Esophagus squamous epithelium (tissue), 5 donors: ENCODE measurements around the gene CTSH. TPM values are rescaled to one million over a fixed set of nuclear protein-coding genes. Genes with fewer than 3 reads are reported as not detected.

ENCODE experiments used
- DNase-seq: peaks from one replicate; lab custom pipeline; 2025; lab: John Stamatoyannopoulos, UW
- H3K27ac ChIP-seq, 4 donors: fragments of 200-600 bp; sonication (generic); one replicate each; pipeline ENCODE4 v1.5.1; 2016 to 2019; ENCODE audit warnings: mild to moderate bottlenecking in 1 of 4
- H3K27me3 ChIP-seq, 4 donors: fragments of 200-600 bp; sonication (generic); 1 replicate in 3 of 4; 2 replicates in 1 of 4; pipeline versions ENCODE4 v1.5.1 to v1.6.0; 2017 to 2021; ENCODE audit warnings: antibody characterized with exemption in 1 of 4
- H3K36me3 ChIP-seq, 3 donors: fragments of 200-600 bp; sonication (generic); one replicate each; pipeline ENCODE4 v1.5.1; 2016 to 2019
- H3K4me1 ChIP-seq, 3 donors: fragments of 200-600 bp; sonication (generic); one replicate each; pipeline ENCODE4 v1.5.1; 2017 to 2019
- H3K4me3 ChIP-seq, 4 donors: fragments of 200-600 bp; sonication (generic); 1 replicate in 3 of 4; 2 replicates in 1 of 4; pipeline ENCODE4 v1.5.1; 2016 to 2019; ENCODE audit warnings: mild to moderate bottlenecking in 2 of 4, moderate library complexity in 1 of 4
- H3K9me3 ChIP-seq, 3 donors: fragments of 200-600 bp; sonication (generic); one replicate each; pipeline ENCODE4 v1.5.1; 2016 to 2019
- CTCF ChIP-seq, 6 experiments: fragments of 450-650 bp in 4 of 6; fragments of 200-600 bp in 2 of 6; sonication (generic) in 2 of 6; IDR thresholded peaks; one replicate each; pipeline ENCODE4 v1.5.1; 2016 to 2019; ENCODE audit warnings: antibody characterized with exemption in 6 of 6, mild to moderate bottlenecking in 4 of 6, moderate library complexity in 4 of 6
- POLR2A ChIP-seq, 4 donors: fragments of 450-650 bp; IDR thresholded peaks; one replicate each; pipeline ENCODE4 v1.6.1; 2017; ENCODE audit warnings: antibody characterized with exemption in 4 of 4, mild to moderate bottlenecking in 4 of 4, moderate library complexity in 3 of 4
- WGBS, 2 donors: methylation state at CpG; one replicate each; pipeline ENCODE4 v1.1.5; 2018; 5-methylcytosine and 5-hydroxymethylcytosine counted together
- intact Hi-C: fragments of 100-400 bp; cut with DNase I; formaldehyde crosslinking; loops from one replicate; pipeline ENCODE4 v1.15.0; 2022
- total RNA-seq, 4 donors: library from RNA; depleted of rRNA; stranded (reverse); fragments of >200 nt; gene quantifications; one replicate each; pipeline ENCODE4 v1.1.0, GENCODE V29; 2016
- donor health status: DM: yes; HTN: yes; CAD: no.

CTSH gene
- total RNA-seq, 4 donors from 2014 or later, result 19.7 to 115 (median 69.6) TPM

- DNase-seq, result no peak
- Histone ChIP-seq H3K27ac (no peak overlapping the region), H3K4me3 (no peak overlapping the region), H3K27me3 (no peaks in the 10 kb centered on the region), H3K4me1 (peaks cover 0 to 6% (median 0%) of the 10 kb centered on the region in 3 donors), H3K9me3 (no peaks in the 10 kb centered on the region), H3K36me3 (no peaks in the 10 kb centered on the region)
- no peak for TF ChIP-seq CTCF (IDR thresholded peaks at IDR 0.05)
- no peak for TF ChIP-seq POLR2A (IDR thresholded peaks at IDR 0.05)
- 71 to 82% methylated on average over 5 of the region's 5 CpGs for WGBS, 2 donors
- intact Hi-C loops, result no loop called here
These were observed 23.9 kb upstream of the CTSH start for GRCh38 chr15:78968539-78969271.

DNA sequence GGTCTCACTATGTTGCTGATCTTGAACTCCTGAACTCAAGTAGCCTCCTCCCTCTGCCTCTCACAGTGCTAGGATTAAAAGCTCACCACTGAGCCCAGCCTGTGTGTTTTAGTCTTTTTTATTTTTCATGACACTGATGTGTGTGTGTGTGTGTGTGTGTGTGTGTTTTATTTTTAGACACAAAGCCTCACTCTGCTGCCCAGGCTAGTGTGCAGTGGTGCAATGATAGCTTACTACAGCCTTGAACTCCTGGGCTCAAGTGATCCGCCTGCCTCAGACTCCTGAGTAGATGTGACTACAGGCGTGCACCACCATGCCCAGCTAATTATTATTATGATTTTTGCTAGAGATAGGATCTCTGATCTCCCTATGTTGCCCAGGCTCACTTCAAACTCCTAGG lies 23.3 kb upstream of the CTSH start:
- Histone ChIP-seq H3K9me3 (no peaks in the 10 kb centered on the region), H3K36me3 (no peaks in the 10 kb centered on the region), H3K4me3 (no peak overlapping the region), H3K4me1 (peaks cover 0 to 6% (median 0%) of the 10 kb centered on the region in 3 donors), H3K27ac (no peak overlapping the region), H3K27me3 (no peaks in the 10 kb centered on the region)
- no peak for DNase-seq
- 74 to 95% methylated on average over 2 of the region's 2 CpGs for WGBS, 2 donors
- intact Hi-C loops, result no loop called here
- TF ChIP-seq POLR2A (IDR thresholded peaks at IDR 0.05), result no peak
- no peak for TF ChIP-seq CTCF (IDR thresholded peaks at IDR 0.05)

GRCh38 chr15:78960308-78960707 lies 15.5 kb upstream of the CTSH start:
- intact Hi-C loops, result no loop called here
- Histone ChIP-seq H3K36me3 (no peaks in the 10 kb centered on the region), H3K4me3 (no peak overlapping the region)

DNA sequence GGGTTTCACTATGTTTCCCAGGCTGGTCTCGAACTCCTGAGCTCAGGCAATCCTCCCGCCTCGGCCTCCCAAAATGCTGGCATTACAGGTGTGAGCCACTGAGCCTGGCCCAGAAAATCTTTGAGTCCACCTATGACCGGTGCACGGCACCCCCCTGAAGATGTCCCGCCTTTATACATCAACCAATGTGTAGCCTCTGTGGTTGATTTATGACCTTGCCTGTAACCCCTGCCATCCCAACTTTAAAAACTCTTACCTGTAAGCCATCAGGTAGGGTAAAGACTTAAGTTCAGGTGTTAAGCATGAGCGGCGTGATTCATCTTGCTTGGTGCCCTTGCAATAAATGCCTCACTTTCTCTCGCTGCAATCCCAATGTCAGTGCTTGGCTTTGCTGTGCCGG lies 14.5 kb upstream of the CTSH start:
- Histone ChIP-seq H3K27me3 (no peaks in the 10 kb centered on the region), H3K27ac (no peak overlapping the region), H3K4me1 (no peaks in the 10 kb centered on the region), H3K9me3 (no peaks in the 10 kb centered on the region), H3K4me3 (no peak overlapping the region), H3K36me3 (no peaks in the 10 kb centered on the region)
- DNase-seq, result no peak
- intact Hi-C loops, result no loop called here
- TF ChIP-seq POLR2A (IDR thresholded peaks at IDR 0.05) (no peak), CTCF (IDR thresholded peaks at IDR 0.05) (no peak)
- WGBS, 2 donors, result 87 to 93% methylated on average over 6 to 10 of the region's 10 CpGs

More at GRCh38 chr15:78960308-78960707, 15.5 kb upstream of the CTSH start:
- DNase-seq, result no peak
- no peak for TF ChIP-seq CTCF (IDR thresholded peaks at IDR 0.05)
- no peak for TF ChIP-seq POLR2A (IDR thresholded peaks at IDR 0.05)
- H3K27ac ChIP-seq, result no peak overlapping the region
- H3K4me1 ChIP-seq, result no peaks in the 10 kb centered on the region
- H3K9me3 ChIP-seq, result no peaks in the 10 kb centered on the region
- H3K27me3 ChIP-seq, result no peaks in the 10 kb centered on the region
- 86 to 93% methylated on average over 2 to 3 of the region's 6 CpGs for WGBS, 2 donors

- H3K4me3 ChIP-seq, result no peak overlapping the region
- H3K9me3 ChIP-seq, result no peaks in the 10 kb centered on the region
- 76 to 80% methylated on average over 9 of the region's 9 CpGs for WGBS, 2 donors
- no peak overlapping the region for H3K27ac ChIP-seq
- intact Hi-C loops, result no loop called here
- H3K27me3 ChIP-seq, result no peaks in the 10 kb centered on the region
- no peaks in the 10 kb centered on the region for H3K36me3 ChIP-seq
- peaks cover 0 to 2% (median 0%) of the 10 kb centered on the region in 3 donors for H3K4me1 ChIP-seq
- TF ChIP-seq POLR2A (IDR thresholded peaks at IDR 0.05) (no peak), CTCF (IDR thresholded peaks at IDR 0.05) (no peak)
- DNase-seq, result no peak
These were observed 12.7 kb upstream of the CTSH start for GRCh38 chr15:78957416-78958093.
